Stimulated activated naive CD8-positive, alpha-beta T cell treated with anti-CD3 and anti-CD28 coated beads, Interleukin-15, amount 100 ng/mL, for 72 hours (primary cell): ENCODE data around the gene FMNL3.
A peak's percentile ranks its signal among the peaks of the same experiment; 100 is the strongest.
"Not testable (repeated sequence)": the region's sequence is repeated elsewhere in the genome, so short reads cannot be mapped to it uniquely, and the experiment has no call there.

Experiments
- ATAC-seq: fragments of 150-1000 bp; cut with Tn5 transposase; 2 replicates; pipeline ENCODE4 v1.10.0; 2021; ENCODE audit warnings: mild to moderate bottlenecking, moderate library complexity
- DNase-seq, 2 donors: peaks; one replicate each; pipeline ENCODE4 v3.0.0; 2021 to 2022
- H3K27ac Mint-ChIP-seq, 2 donors: one replicate each; pipeline ENCODE4 v1.8.0; 2022; ENCODE audit warnings: mild to moderate bottlenecking in 2 of 2, mixed read lengths in 2 of 2, moderate library complexity in 2 of 2
- H3K27me3 Mint-ChIP-seq: one replicate; pipeline ENCODE4 v1.8.0; 2022; ENCODE audit warnings: mixed read lengths
- H3K4me1 Mint-ChIP-seq: one replicate; pipeline ENCODE4 v1.8.0; 2022; ENCODE audit warnings: mild to moderate bottlenecking, mixed read lengths
- H3K4me3 Mint-ChIP-seq, 2 donors: one replicate each; pipeline ENCODE4 v1.8.0; 2022; ENCODE audit warnings: mild to moderate bottlenecking in 2 of 2, mixed read lengths in 2 of 2, moderate library complexity in 1 of 2
- H3K9me3 Mint-ChIP-seq, 2 donors: one replicate each; pipeline ENCODE4 v1.8.0; 2022; ENCODE audit warnings: mixed read lengths in 2 of 2

The FMNL3 gene

GRCh38 chr12:49707128-49707811 lies at the start of gene FMNL3:
TSS of gene FMNL3 (minus strand) at chr12:49707405. CDS start at chr12:49707180, 225 bp downstream.
- H3K27ac Mint-ChIP-seq: peak within 1 kb of the TSS; percentile 95 to 99

GRCh38 chr12:49750996-49751393 lies 43.8 kb upstream of the FMNL3 start:
- peak overlapping the region; percentile 84 to 85 for H3K4me3 Mint-ChIP-seq

More at GRCh38 chr12:49707128-49707811, at the start of gene FMNL3:
- DNase-seq (peak; percentile 99 to 100), ATAC-seq (peak; percentile 91)
- Mint-ChIP-seq H3K4me1 (peaks cover 47% of the 10 kb centered on the region), H3K9me3 (no peaks in the 10 kb centered on the region), H3K27me3 (no peaks in the 10 kb centered on the region), H3K4me3 (peak within 1 kb of the TSS; percentile 97 to 98)

GRCh38 chr12:49750027-49750995 lies 43.1 kb upstream of the FMNL3 start:
- Mint-ChIP-seq H3K27me3 (no peaks in the 10 kb centered on the region), H3K4me3 (peak overlapping the region; percentile 84 to 85), H3K27ac (peak overlapping the region; percentile 99), H3K4me1 (peaks cover 97% of the 10 kb centered on the region), H3K9me3 (no peaks in the 10 kb centered on the region)
- ATAC-seq (peak; percentile 91), DNase-seq (peak; percentile 76 to 86)

More at GRCh38 chr12:49750996-49751393, 43.8 kb upstream of the FMNL3 start:
- ATAC-seq (no peak), DNase-seq (no peak)
- Mint-ChIP-seq H3K27ac (peak overlapping the region; percentile 99), H3K27me3 (no peaks in the 10 kb centered on the region), H3K9me3 (no peaks in the 10 kb centered on the region), H3K4me1 (peaks cover 93% of the 10 kb centered on the region)

GRCh38 chr12:49748800-49749199 lies 41.6 kb upstream of the FMNL3 start:
- ATAC-seq (no peak), DNase-seq (no peak)
- Mint-ChIP-seq H3K27ac (peak overlapping the region; percentile 99), H3K4me1 (peaks cover 97% of the 10 kb centered on the region), H3K27me3 (no peaks in the 10 kb centered on the region), H3K9me3 (no peaks in the 10 kb centered on the region), H3K4me3 (peak overlapping the region; percentile 84 to 85)

- Mint-ChIP-seq H3K27ac (peak overlapping the region; percentile 90 to 99), H3K27me3 (no peaks in the 10 kb centered on the region), H3K4me1 (peaks cover 97% of the 10 kb centered on the region), H3K9me3 (no peaks in the 10 kb centered on the region), H3K4me3 (peak overlapping the region; percentile 84 to 85)
- DNase-seq (no peak), ATAC-seq (no peak)
Measured at GRCh38 chr12:49748306-49748705, 41.1 kb upstream of the FMNL3 start.

GRCh38 chr12:49744363-49744885 lies 37.2 kb upstream of the FMNL3 start:
- peaks cover 73% of the 10 kb centered on the region for H3K4me1 Mint-ChIP-seq
- DNase-seq (no peak), ATAC-seq (no peak)
- no peaks in the 10 kb centered on the region for H3K9me3 Mint-ChIP-seq
- H3K4me3 Mint-ChIP-seq: peak overlapping the region; percentile 62 to 92
- peak overlapping the region in 1 of 2 donors; percentile 9 for H3K27ac Mint-ChIP-seq
- H3K27me3 Mint-ChIP-seq: no peaks in the 10 kb centered on the region

- H3K9me3 Mint-ChIP-seq: no peaks in the 10 kb centered on the region
- H3K4me1 Mint-ChIP-seq: peaks cover 50% of the 10 kb centered on the region
- DNase-seq: peak; percentile 95 to 96
Measured at GRCh38 chr12:49741882-49742620, 34.8 kb upstream of the FMNL3 start.

GRCh38 chr12:49740930-49741881 lies 34.0 kb upstream of the FMNL3 start, which contains the start of gene TMBIM6:
TSS of gene TMBIM6 (plus strand) at chr12:49741557. CDS start at chr12:49752494, 10,937 bp downstream.
- Mint-ChIP-seq H3K4me1 (peaks cover 41% of the 10 kb centered on the region), H3K27ac (peak within 1 kb of the TSS; percentile 100), H3K9me3 (no peaks in the 10 kb centered on the region), H3K4me3 (peak within 1 kb of the TSS; percentile 90 to 92), H3K27me3 (no peaks in the 10 kb centered on the region)
- ATAC-seq: peak; percentile 91
- peak; percentile 98 to 100 for DNase-seq

More at GRCh38 chr12:49741882-49742620, 34.8 kb upstream of the FMNL3 start:
- peak; percentile 86 for ATAC-seq
- Mint-ChIP-seq H3K4me3 (peak overlapping the region; percentile 90 to 92), H3K27me3 (no peaks in the 10 kb centered on the region), H3K27ac (peak overlapping the region; percentile 100)

GRCh38 chr12:49740277-49740676 lies 33.1 kb upstream of the FMNL3 start:
- DNase-seq, H3K4me3 Mint-ChIP-seq, H3K27ac Mint-ChIP-seq: not testable (repeated sequence)

GRCh38 chr12:49738721-49739120 lies 31.5 kb upstream of the FMNL3 start:
- not testable (repeated sequence) for H3K27ac Mint-ChIP-seq, H3K9me3 Mint-ChIP-seq, H3K4me3 Mint-ChIP-seq

More at GRCh38 chr12:49740277-49740676, 33.1 kb upstream of the FMNL3 start:
- not testable (repeated sequence) for H3K27me3 Mint-ChIP-seq, H3K9me3 Mint-ChIP-seq, ATAC-seq
- H3K4me1 Mint-ChIP-seq: peaks cover 33% of the 10 kb centered on the region

GRCh38 chr12:49734900-49735299 lies 27.7 kb upstream of the FMNL3 start:
- not testable (repeated sequence) for H3K4me3 Mint-ChIP-seq, H3K4me1 Mint-ChIP-seq, H3K27me3 Mint-ChIP-seq, H3K9me3 Mint-ChIP-seq, H3K27ac Mint-ChIP-seq, DNase-seq, ATAC-seq

More at GRCh38 chr12:49738721-49739120, 31.5 kb upstream of the FMNL3 start:
- DNase-seq, H3K27me3 Mint-ChIP-seq, ATAC-seq: not testable (repeated sequence)
- H3K4me1 Mint-ChIP-seq: peaks cover 19% of the 10 kb centered on the region

GRCh38 chr12:49733219-49734017 lies 26.2 kb upstream of the FMNL3 start:
- no peaks in the 10 kb centered on the region for H3K4me1 Mint-ChIP-seq
- no peak overlapping the region for H3K4me3 Mint-ChIP-seq
- H3K27ac Mint-ChIP-seq: no peak overlapping the region
- peaks cover 0 to 9% of the 10 kb centered on the region in 2 donors for H3K9me3 Mint-ChIP-seq
- DNase-seq (no peak), ATAC-seq (no peak)
- H3K27me3 Mint-ChIP-seq: no peaks in the 10 kb centered on the region

GRCh38 chr12:49730568-49731101 lies 23.4 kb upstream of the FMNL3 start:
- peaks cover 0 to 9% of the 10 kb centered on the region in 2 donors for H3K9me3 Mint-ChIP-seq
- ATAC-seq (no peak), DNase-seq (no peak)
- no peak overlapping the region for H3K4me3 Mint-ChIP-seq
- no peaks in the 10 kb centered on the region for H3K4me1 Mint-ChIP-seq
- H3K27ac Mint-ChIP-seq: no peak overlapping the region
- H3K27me3 Mint-ChIP-seq: peaks cover 11% of the 10 kb centered on the region
